Skin epidermis (tissue), 12 donors: ENCODE results near the gene MFSD6.
A peak's percentile ranks its signal among the peaks of the same experiment; 100 is the strongest.
"Not testable (repeated sequence)": the region's sequence is repeated elsewhere in the genome, so short reads cannot be mapped to it uniquely, and the experiment has no call there.

Experiments
- H3K27ac ChIP-seq, 21 experiments: fragments of 200-600 bp; sonication (generic) in 11 of 21; one replicate each; pipeline ENCODE4 v1.5.0; 2020; ENCODE audit warnings: mild to moderate bottlenecking in 3 of 21, inconsistent platforms in 2 of 21, moderate library complexity in 2 of 21
- H3K4me3 ChIP-seq, 7 experiments: fragments of 200-600 bp; sonication (generic) in 2 of 7; one replicate each; pipeline ENCODE4 v1.5.0; 2020; ENCODE audit warnings: inconsistent platforms in 2 of 7, mild to moderate bottlenecking in 2 of 7, moderate library complexity in 1 of 7

MFSD6 gene

GRCh38 chr2:190430866-190431265, 22.7 kb downstream of the MFSD6 start:
- H3K27ac ChIP-seq, H3K4me3 ChIP-seq: not testable (repeated sequence)

- Histone ChIP-seq H3K27ac (no peak overlapping the region), H3K4me3 (no peak overlapping the region)
Measured at GRCh38 chr2:190431907-190432306, 23.8 kb downstream of the MFSD6 start.

DNA sequence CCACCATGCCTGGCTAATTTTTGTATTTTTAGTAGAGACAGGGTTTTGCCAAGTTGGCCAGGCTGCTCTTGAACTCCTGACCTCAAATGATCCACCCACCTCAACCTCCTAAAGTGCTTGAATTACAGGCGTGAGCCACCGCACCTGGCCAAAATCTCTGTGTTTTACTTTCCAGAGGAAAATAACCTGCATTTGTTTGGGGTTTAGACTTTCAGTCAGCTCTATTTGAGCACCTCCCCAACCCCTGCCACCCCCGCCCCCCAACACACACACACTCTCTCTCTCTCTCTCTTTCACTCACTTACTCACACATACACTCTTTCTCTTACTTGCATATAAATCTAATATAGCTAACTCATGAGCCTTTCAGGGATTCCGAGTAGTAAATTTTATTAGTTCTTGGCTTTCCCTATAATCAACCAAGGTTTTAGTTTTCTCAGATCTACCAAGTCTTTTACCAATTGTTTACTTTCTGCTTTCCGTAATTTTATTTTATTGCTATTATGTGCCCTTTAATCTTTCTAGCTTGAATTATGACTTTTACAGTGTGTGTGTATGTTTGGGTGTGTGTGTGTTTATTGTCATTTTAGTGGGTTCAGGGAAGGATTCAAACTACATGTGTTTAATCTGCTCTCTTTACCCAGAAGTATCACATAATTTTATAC, 24.5 kb downstream of the MFSD6 start:
- H3K4me3 ChIP-seq: no peak overlapping the region
- no peak overlapping the region for H3K27ac ChIP-seq

DNA sequence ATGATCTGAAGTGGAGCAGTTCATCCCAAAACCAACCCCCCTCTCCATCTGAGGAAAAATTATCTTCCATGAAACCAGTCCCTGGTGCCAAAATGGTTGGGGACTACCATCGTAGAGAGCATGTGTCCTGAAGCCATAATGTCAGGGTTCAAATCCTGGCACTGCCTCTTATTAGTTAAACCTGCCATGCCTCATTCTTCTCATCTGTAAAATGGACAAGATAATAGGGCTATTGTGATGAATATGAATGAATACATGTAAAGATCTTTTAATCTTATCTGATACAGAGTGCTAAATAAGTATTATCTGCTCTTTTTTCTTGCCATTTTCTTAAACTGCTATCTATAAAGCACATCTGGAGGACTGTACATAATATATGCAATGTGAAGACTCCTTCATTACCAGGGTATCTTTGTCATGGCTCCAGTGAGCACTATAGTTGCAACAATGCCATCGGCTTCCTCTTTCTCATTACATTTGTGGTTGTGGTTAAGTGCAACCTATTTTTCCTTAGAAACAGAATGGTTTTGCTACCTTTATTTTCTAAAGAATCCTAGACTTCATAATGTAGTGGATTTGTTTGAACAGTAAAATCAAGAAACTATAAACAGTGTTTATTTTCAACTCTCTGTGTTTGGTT, 27.0 kb downstream of the MFSD6 start:
- Histone ChIP-seq H3K4me3 (no peak overlapping the region), H3K27ac (no peak overlapping the region)

GRCh38 chr2:190436557-190436956, 28.4 kb downstream of the MFSD6 start:
- Histone ChIP-seq H3K27ac (no peak overlapping the region), H3K4me3 (no peak overlapping the region)

GRCh38 chr2:190440113-190440512, 32.0 kb downstream of the MFSD6 start:
- Histone ChIP-seq H3K27ac (no peak overlapping the region), H3K4me3 (no peak overlapping the region)

DNA sequence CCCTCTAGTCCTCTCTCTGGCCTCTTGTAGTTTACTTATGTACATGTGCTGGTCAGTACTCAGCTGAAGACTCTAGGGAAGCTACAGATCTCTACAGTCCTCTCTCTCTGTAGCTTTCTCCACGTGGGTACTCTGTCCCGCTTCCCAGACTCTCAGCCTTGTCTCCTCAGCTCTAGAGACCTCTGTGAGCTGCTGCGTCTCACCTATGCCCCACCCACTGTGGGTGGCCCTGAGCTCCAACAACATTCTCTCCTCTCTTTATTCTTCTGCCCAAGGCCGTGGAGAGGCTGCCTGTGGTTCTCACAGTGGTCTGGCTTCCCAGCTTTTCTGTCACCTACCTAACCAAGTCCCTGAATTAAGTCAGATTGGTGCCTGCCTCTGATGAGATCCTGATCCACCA, 33.4 kb downstream of the MFSD6 start:
- Histone ChIP-seq H3K27ac (no peak overlapping the region), H3K4me3 (no peak overlapping the region)

GRCh38 chr2:190443055-190443454, 34.9 kb downstream of the MFSD6 start:
- Histone ChIP-seq H3K4me3 (no peak overlapping the region), H3K27ac (no peak overlapping the region)

DNA sequence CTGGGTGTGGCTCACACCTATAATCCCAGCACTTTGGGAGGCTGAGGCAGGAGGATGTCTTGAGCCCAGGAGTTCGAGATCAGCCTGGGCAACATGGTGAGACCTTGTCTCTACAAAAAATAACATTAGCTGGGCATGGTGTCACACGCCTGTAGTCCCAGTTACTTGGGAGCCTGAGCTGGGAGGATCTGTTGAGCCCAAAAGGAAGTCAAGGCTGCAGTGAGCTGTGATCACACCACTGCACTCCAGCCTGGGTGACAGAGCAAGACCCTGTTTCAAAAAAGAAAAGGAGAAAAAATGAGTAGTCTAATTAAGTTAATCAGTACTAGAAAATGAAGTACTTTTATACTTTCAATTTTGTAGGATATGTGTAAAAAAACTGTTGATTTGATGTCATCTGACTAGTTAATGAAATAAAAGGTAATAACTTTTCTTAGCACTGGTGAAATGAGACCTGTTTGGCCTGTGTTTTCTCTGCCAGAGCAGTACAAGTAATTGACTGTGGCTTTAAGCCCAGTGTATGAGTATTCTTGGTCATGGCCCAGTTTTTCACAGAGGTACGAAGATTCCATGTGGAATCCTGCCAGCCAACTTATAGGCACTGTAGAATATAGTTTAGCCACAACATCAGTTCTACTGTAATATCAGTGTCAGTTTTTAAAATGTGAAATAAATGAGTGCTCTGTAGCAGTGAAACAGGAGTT, 35.8 kb downstream of the MFSD6 start:
- H3K27ac ChIP-seq: peak overlapping the region in 4 of 21 experiments; percentile 10 to 37 (median 28)

DNA sequence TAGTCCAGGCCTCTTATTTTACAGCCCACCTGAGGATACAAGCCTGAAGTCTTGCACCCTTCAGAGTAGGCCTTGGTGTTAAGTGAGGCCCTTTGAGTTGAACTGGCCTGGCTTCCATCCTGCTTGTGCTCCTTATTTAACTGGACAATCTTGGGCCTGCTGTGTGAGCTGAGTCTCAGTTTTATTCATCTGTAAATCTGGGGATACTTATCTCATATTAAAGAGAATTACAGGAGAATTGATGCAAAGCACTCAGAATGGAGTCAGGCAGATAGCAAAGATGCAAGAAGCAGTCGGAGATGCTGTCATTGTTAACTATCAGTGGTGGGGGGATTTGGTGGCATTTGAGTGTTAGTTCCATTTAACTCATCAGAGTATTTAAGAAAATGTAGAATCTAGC, 36.8 kb downstream of the MFSD6 start:
- Histone ChIP-seq H3K4me3 (no peak overlapping the region), H3K27ac (no peak overlapping the region)

More for the DNA sequence above, 35.8 kb downstream of the MFSD6 start:
- no peak overlapping the region for H3K4me3 ChIP-seq

DNA sequence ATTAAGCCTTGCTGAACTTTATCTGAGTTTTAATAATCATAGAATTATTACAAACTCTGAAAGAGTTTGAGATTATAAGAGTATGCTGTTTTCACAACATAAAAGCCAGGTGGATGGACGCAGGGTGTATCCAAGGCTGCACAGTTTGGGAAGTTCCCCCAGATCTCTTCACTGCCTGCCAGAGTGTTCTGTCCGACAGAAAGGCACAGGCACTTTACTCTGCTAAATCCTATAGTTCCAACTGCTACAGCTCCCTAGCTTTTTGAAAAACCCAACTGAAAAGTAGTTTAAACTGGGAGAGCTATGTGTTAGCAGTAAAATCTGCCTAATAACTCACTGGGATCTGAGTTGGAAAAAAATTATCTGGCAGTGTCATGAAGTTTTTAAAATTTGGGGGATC, 38.0 kb downstream of the MFSD6 start:
- Histone ChIP-seq H3K27ac (peak overlapping the region in 4 of 21 experiments; percentile 5 to 43 (median 30)), H3K4me3 (no peak overlapping the region)

DNA sequence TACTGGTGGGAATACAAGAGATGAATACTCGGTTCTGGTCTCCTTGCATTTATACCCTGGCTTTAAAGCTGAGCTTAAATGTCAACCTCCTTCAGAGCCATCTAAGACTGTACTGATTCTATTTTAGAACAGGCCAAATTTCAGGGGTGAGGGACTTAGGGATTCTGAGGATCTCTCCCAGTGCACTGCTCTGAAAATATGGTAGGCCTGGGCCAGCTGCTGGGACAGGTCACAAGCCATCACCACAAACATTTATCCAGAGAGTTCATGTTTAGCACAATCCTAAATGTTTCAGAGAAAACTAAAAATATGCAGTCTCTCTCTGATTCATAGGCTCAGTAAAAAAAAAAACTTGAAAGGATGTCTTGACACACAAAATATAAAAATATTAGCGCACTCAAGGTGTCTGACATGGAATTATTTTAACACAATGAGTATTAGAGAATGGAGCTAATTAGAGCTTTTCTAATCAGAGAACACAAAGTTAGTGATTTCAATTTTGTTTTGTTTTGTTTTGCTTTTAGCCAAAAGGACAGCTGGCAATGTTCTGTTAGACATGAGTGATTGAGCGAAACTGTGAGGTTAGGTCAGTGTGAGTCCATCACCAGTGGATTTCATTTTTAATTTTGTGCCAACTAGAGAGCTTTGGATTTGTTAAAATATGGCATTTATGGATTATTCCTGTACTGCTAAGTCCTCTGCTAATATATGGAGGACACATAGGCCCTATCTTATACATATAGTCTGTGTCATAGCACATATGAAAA, 38.8 kb downstream of the MFSD6 start:
- Histone ChIP-seq H3K4me3 (no peak overlapping the region), H3K27ac (peak overlapping the region in 2 of 21 experiments; percentile 5 to 35)

DNA sequence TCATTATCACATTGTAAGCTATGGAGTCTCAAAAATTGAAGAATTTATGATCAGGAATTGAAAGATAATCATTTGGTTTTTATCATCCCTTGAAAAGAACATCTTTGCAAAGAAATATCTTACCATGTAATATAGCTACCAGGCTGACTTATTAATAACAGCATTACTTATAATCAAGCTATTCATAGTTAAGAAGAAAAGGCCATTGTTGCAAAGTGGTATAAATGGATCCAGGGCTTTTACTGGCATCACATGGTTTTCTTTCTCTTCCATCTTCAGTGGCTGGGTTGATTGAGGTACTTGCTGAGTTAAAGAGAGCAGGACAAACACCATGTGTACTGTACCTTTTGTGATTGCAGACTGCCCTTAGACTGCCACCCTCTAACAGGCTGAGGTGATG, 39.6 kb downstream of the MFSD6 start:
- no peak overlapping the region for H3K27ac ChIP-seq
- no peak overlapping the region for H3K4me3 ChIP-seq

DNA sequence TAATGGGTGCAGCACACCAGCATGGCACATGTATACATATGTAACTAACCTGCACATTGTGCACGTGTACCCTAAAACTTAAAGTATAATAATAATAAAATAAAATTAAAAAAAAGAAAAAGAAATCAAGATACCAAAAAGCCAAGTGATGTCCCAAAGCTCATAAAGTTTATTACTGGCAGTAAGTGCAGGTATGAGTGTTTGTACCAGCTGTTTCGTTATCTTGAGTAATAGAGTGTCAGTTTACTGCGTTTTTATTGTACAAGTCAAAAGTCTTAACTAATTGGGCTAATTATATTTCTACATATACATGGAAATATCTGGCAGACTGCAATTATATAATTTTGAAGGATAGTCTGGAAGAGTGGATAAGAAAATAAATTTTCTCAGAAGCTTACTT, 41.8 kb downstream of the MFSD6 start:
- no peak overlapping the region for H3K4me3 ChIP-seq
- H3K27ac ChIP-seq: no peak overlapping the region

DNA sequence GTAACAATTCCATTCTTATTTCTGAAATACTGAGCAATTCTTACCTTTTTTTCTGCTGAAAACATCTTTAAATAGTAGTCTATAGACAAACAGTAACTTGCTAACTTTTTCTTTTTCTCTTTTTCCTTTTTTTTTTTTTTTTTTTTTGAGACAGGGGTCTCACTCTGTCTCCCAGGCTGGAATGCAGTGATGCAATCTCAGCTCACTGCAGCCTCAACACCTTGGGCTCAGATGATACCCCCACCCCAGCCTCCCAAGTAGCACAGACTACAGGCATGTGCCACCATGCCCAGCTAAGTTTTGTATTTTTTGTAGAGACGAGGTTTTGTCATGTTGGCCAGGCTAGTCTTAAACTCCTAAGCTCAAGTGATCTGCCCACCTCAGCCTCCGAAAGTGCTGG, 42.2 kb downstream of the MFSD6 start:
- no peak overlapping the region for H3K27ac ChIP-seq
- no peak overlapping the region for H3K4me3 ChIP-seq

- peak overlapping the region in 2 of 21 experiments; percentile 19 to 26 for H3K27ac ChIP-seq
Measured at GRCh38 chr2:190451561-190452176, 43.5 kb downstream of the MFSD6 start.

DNA sequence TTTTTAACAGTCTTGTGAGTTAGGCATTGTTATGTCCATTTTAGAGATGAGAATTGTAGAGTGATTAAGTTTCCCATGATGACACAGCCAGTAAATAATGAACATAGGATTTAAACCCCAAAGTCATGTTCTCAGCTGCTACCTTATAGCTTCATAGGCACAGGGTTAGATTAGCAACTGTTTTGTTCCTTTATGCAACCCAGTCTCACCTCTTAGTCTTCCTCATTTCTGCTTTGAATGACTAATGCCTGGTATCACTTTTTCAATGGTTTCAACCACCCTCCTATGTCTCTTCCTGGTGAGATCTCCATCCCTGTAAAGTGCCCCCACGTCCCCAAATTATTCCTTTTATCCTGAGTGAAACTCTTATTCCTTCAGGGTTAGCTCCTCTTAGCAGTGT, 44.3 kb downstream of the MFSD6 start:
- no peak overlapping the region for H3K4me3 ChIP-seq
- H3K27ac ChIP-seq: no peak overlapping the region

More at GRCh38 chr2:190451561-190452176, 43.5 kb downstream of the MFSD6 start:
- no peak overlapping the region for H3K4me3 ChIP-seq

- no peak overlapping the region for H3K27ac ChIP-seq
- H3K4me3 ChIP-seq: no peak overlapping the region
Measured at GRCh38 chr2:190454795-190455194, 46.6 kb downstream of the MFSD6 start.

DNA sequence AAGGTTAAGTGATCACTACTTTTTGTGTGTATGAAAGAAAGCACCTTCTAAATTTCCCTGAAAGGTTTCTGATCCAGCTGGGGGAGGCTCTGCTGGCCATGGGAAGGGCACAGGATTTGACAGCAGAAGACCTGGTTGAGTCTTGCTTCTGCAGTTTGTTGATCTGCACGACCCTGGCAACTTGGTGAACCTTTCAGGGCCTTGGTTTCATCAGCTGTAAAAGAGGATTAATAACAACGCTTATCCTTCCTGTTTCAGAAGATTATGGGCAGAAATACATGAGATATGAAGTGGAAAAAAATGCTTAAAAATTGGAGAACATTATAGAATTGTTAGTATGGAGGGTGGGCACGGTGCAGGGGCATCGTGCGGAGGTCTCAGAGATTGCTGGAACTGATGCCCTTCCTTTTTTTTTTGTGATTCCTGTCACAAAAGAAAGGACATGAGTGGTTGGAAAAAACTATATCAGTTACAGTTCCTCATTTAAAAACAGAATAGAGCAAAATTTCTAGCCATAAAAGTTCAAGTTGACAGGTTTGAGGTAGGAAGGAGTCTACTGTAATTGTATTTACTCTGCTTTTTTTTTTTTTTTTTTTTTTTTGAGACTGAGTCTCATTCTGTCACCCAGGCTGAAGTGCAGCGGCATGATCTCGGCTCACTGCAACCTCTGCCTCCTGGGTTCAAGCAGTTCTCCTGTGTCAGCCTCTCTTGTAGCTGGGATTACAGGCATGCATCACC, 47.4 kb downstream of the MFSD6 start:
- H3K4me3 ChIP-seq: no peak overlapping the region
- no peak overlapping the region for H3K27ac ChIP-seq
